Mesendoderm (in vitro differentiated cells): ENCODE measurements around the gene ADAMTS17.

Experiments used
- DNase-seq: peaks from one replicate; pipeline ENCODE4 v3.0.0; 2013
- H2AK5ac ChIP-seq: 2 replicates; pipeline ENCODE4 v1.6.1; 2013; ENCODE audit warnings: low read length, inconsistent platforms
- H2BK120ac ChIP-seq: 2 replicates; pipeline ENCODE4 v1.6.1; 2013; ENCODE audit warnings: low read depth, mild to moderate bottlenecking, low read length, moderate library complexity, mixed read lengths
- H2BK15ac ChIP-seq: replicated peaks from 2 replicates; pipeline ENCODE4 v1.6.1; 2013; ENCODE audit warnings: low read depth, mild to moderate bottlenecking, moderate library complexity
- H2BK5ac ChIP-seq: 2 replicates; pipeline ENCODE4 v1.6.1; 2013; ENCODE audit warnings: low read length, inconsistent platforms
- H3K18ac ChIP-seq: 2 replicates; pipeline ENCODE4 v1.6.1; 2013; ENCODE audit warnings: mild to moderate bottlenecking, low read length, mixed read lengths
- H3K23ac ChIP-seq: one replicate; pipeline ENCODE4 v1.6.1; 2013; ENCODE audit warnings: low read length
- H3K27ac ChIP-seq: 2 replicates; pipeline ENCODE4 v1.5.1; 2013; ENCODE audit warnings: low read depth, mild to moderate bottlenecking, inconsistent platforms, low read length, moderate library complexity
- H3K27me3 ChIP-seq: 2 replicates; pipeline ENCODE4 v1.6.1; 2013; ENCODE audit warnings: low read length, control low read depth, mild to moderate bottlenecking, inconsistent platforms; ENCODE audit not compliant: insufficient read depth, poor library complexity
- H3K36me3 ChIP-seq: 2 replicates; pipeline ENCODE4 v1.6.1; 2013; ENCODE audit warnings: low read length, inconsistent platforms; ENCODE audit not compliant: control insufficient read depth, insufficient read depth
- H3K4ac ChIP-seq: one replicate; pipeline ENCODE4 v1.6.1; 2013; ENCODE audit warnings: low read depth, mild to moderate bottlenecking, low read length, moderate library complexity
- H3K4me1 ChIP-seq: 2 replicates; pipeline ENCODE4 v1.6.1; 2013; ENCODE audit warnings: low read depth, low read length, inconsistent platforms; ENCODE audit not compliant: control insufficient read depth
- H3K4me2 ChIP-seq: 2 replicates; pipeline ENCODE4 v1.6.1; 2013; ENCODE audit warnings: low read length
- H3K4me3 ChIP-seq: 2 replicates; pipeline ENCODE4 v1.5.1; 2013; ENCODE audit warnings: mild to moderate bottlenecking, low read length
- H3K56ac ChIP-seq: one replicate; pipeline ENCODE4 v1.6.1; 2013; ENCODE audit warnings: low read length
- H3K79me1 ChIP-seq: 2 replicates; pipeline ENCODE4 v1.6.1; 2013; ENCODE audit warnings: low read length, inconsistent platforms
- H3K79me2 ChIP-seq: 2 replicates; pipeline ENCODE4 v1.6.1; 2013; ENCODE audit warnings: mild to moderate bottlenecking, low read length; ENCODE audit not compliant: control insufficient read depth, insufficient read depth
- H3K9ac ChIP-seq: 2 replicates; pipeline ENCODE4 v1.6.1; 2013; ENCODE audit warnings: low read length, inconsistent platforms
- H4K5ac ChIP-seq: one replicate; pipeline ENCODE4 v1.6.1; 2013; ENCODE audit warnings: low read length
- H4K8ac ChIP-seq: one replicate; pipeline ENCODE4 v1.6.1; 2013; ENCODE audit warnings: low read depth, mild to moderate bottlenecking, control low read depth, low read length, moderate library complexity
- WGBS: extraction: QIAGEN DNeasy Blood & Tissue Kit; methylation state at CpG from one replicate; pipeline ENCODE4 v1.1.7; 2013; ENCODE audit warnings: low lambda C conversion rate, missing lambda C conversion rate; ENCODE audit not compliant: insufficient coverage; ENCODE audit errors: extremely low coverage; 5-methylcytosine and 5-hydroxymethylcytosine counted together

The ADAMTS17 gene

DNA sequence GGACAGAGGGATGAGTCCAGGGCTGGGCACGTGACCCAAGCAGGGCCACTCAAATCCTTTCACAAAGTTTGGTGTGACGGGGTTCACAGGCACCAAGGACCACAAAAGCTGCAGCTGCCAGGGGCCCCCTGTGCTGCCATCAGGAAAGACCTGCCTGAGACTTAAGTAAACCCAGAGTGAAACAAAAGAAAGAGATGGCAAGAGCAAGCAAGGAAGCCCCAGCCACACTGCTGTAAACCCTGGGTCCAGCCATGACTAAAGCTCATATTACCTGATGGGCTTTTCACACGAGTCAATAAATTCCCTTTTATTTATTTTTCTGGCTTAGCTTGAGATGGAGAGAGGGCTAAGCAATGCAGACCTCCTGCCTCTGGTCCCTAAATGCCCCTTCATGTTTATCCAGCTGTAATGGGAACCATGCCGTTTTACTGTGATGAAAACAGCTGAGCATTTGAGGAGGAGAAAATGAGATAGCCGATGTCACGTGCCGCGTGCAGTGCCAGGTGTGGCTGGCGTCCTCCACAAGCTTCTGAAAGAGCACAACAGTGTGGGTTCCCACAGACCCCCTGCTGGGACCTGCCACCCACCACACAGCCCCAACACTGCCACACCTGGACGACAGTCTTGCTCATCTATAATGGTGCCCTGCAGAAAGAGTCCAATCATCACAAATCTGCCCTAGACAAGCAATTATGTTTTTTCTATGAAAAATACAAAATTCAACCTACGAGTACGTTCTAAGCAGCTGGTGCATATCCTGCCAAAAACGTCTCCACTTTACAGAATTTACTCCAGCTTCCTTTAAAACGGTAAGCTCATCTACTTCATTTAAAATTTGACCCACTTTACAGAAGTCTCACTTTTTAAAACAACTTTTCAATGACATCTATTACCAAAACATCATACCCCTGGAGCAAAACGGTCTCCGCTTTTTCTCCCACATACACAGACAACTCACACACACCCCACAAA, 34.2 kb downstream of the ADAMTS17 start:
- no peaks in the 10 kb centered on the region for H3K79me2 ChIP-seq
- H2AK5ac ChIP-seq = no peak overlapping the region
- H2BK120ac ChIP-seq = no peak overlapping the region
- H3K27me3 ChIP-seq = no peaks in the 10 kb centered on the region
- no peaks in the 10 kb centered on the region for H3K4me1 ChIP-seq
- no peak overlapping the region for H3K4ac ChIP-seq
- no peaks in the 10 kb centered on the region for H3K36me3 ChIP-seq
- DNase-seq = no peak
- H2BK15ac ChIP-seq = no peak overlapping the region
- H2BK5ac ChIP-seq = no peak overlapping the region
- H4K5ac ChIP-seq = no peak overlapping the region
- no CpG with 5 or more reads among the region's 16 CpGs for WGBS
- H3K56ac ChIP-seq = no peak overlapping the region
- H3K27ac ChIP-seq = no peak overlapping the region
- H3K18ac ChIP-seq = no peak overlapping the region
- no peak overlapping the region for H4K8ac ChIP-seq
- no peak overlapping the region for H3K23ac ChIP-seq
- no peak overlapping the region for H3K4me3 ChIP-seq
- H3K9ac ChIP-seq = no peak overlapping the region
- no peaks in the 10 kb centered on the region for H3K79me1 ChIP-seq
- no peak overlapping the region for H3K4me2 ChIP-seq

DNA sequence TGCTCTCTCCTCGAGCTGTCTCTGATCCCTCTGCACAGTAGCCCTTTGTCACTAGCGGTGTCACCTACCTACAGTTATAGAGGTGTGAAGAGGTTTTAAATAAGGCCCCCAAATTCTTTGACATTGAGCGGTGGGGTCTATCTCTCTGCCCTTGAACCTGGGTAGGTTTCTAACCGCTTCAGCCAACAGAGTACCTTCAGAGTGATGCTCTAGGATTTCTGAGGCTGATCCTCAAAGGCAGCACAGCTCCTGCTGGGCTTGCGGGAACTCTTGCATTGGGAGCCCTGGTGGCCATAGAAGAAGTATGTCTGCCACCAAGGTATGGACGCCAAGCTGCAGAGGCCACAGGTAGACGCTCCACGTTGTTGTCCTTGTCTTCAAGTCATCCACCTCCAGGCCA, 35.7 kb downstream of the ADAMTS17 start:
- Histone ChIP-seq H3K27ac (no peak overlapping the region), H3K23ac (no peak overlapping the region), H3K27me3 (no peaks in the 10 kb centered on the region), H3K18ac (no peak overlapping the region), H2AK5ac (no peak overlapping the region), H3K4me1 (no peaks in the 10 kb centered on the region), H3K36me3 (no peaks in the 10 kb centered on the region), H4K8ac (no peak overlapping the region), H2BK120ac (no peak overlapping the region), H2BK5ac (no peak overlapping the region), H3K4me2 (no peak overlapping the region), H3K79me1 (no peaks in the 10 kb centered on the region), H3K56ac (no peak overlapping the region), H3K4me3 (no peak overlapping the region), H3K4ac (no peak overlapping the region), H3K79me2 (no peaks in the 10 kb centered on the region), H2BK15ac (no peak overlapping the region), H4K5ac (no peak overlapping the region), H3K9ac (no peak overlapping the region)
- no CpG with 5 or more reads among the region's 8 CpGs for WGBS
- no peak for DNase-seq

DNA sequence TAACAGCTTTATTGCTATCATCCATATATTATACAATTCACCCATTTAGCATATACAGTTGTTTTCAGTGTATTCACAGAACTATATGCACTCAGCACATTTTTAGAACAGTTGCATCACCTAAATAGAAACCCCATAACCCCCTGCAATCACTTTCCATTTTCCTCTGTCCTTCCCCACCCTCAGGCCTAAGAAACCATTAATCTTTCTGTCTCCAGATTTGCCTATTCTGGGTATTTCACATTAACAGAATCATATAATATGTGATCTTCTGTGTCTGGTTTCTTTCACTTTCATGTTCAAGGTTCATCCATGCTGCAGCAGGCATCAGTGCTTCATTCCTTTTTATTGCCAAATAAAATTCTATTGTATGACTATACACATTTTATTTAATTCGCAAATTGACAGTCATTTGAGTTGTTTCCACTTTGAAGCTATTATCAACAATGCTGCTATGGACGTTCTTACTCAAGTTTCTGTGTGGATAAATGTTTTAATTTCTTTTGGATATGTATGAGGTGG, 39.8 kb downstream of the ADAMTS17 start:
- Histone ChIP-seq H2AK5ac (no peak overlapping the region), H3K79me2 (no peaks in the 10 kb centered on the region), H3K27me3 (no peaks in the 10 kb centered on the region), H2BK5ac (no peak overlapping the region), H3K56ac (no peak overlapping the region), H3K36me3 (no peaks in the 10 kb centered on the region), H4K5ac (no peak overlapping the region), H3K4ac (no peak overlapping the region), H3K27ac (no peak overlapping the region), H3K4me2 (no peak overlapping the region), H2BK15ac (no peak overlapping the region), H3K79me1 (no peaks in the 10 kb centered on the region), H3K9ac (no peak overlapping the region), H3K23ac (no peak overlapping the region), H3K4me1 (no peaks in the 10 kb centered on the region), H2BK120ac (no peak overlapping the region), H4K8ac (no peak overlapping the region), H3K4me3 (no peak overlapping the region), H3K18ac (no peak overlapping the region)
- no peak for DNase-seq
- no CpG with 5 or more reads among the region's 2 CpGs for WGBS

DNA sequence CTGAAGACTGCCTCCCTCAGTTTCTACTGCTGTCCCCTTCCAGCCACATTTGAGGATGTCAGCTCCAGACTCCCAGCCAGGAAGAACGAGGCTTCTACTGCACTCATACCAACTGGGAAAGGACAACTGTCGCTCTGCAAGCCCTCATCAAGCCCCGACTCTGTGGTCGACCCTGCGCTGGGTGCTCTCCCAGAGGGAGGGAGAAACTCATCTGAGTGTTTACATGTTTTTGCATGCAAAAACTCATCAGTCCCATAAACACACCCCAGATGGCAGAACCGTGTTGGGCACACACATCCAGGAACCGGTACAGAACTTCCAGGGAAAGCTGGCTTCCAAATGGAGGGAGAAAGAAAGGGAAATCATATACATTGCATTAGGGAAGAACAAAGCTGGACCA, 43.5 kb downstream of the ADAMTS17 start:
- H3K4me3 ChIP-seq = no peak overlapping the region
- no peak overlapping the region for H3K23ac ChIP-seq
- no peaks in the 10 kb centered on the region for H3K4me1 ChIP-seq
- no peak overlapping the region for H3K4ac ChIP-seq
- no peak overlapping the region for H2BK120ac ChIP-seq
- H3K27me3 ChIP-seq = no peaks in the 10 kb centered on the region
- no peaks in the 10 kb centered on the region for H3K36me3 ChIP-seq
- H3K79me2 ChIP-seq = no peaks in the 10 kb centered on the region
- DNase-seq = no peak
- no peak overlapping the region for H2BK5ac ChIP-seq
- no peak overlapping the region for H4K5ac ChIP-seq
- no peak overlapping the region for H3K9ac ChIP-seq
- no peak overlapping the region for H2BK15ac ChIP-seq
- H2AK5ac ChIP-seq = no peak overlapping the region
- no peak overlapping the region for H3K56ac ChIP-seq
- no peak overlapping the region for H4K8ac ChIP-seq
- no CpG with 5 or more reads among the region's 7 CpGs for WGBS
- H3K18ac ChIP-seq = no peak overlapping the region
- no peaks in the 10 kb centered on the region for H3K79me1 ChIP-seq
- H3K4me2 ChIP-seq = no peak overlapping the region
- H3K27ac ChIP-seq = no peak overlapping the region

DNA sequence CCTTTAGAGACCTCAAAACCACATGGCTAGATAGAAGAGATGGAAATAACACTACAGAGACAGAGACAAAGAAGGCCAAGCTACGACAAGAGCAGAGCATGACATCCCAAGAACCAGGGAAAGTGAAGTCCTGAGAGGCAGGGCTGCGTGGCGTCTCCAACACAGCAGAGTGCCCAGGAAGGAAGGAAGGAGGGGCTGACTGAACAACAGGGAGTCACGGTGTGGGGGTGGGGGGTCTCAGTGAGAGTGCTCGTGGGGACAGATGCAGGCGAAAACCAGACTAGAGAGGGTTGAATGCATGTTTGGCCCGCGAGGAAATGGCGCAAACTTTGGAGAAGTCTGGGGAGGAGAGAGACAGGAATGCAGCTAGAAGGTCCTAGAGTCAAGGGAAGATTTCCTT, 44.0 kb downstream of the ADAMTS17 start:
- H2BK120ac ChIP-seq = no peak overlapping the region
- H3K27ac ChIP-seq = no peak overlapping the region
- no peak for DNase-seq
- no peak overlapping the region for H2BK15ac ChIP-seq
- no peak overlapping the region for H2AK5ac ChIP-seq
- H3K79me2 ChIP-seq = no peaks in the 10 kb centered on the region
- no peaks in the 10 kb centered on the region for H3K4me1 ChIP-seq
- H3K4me2 ChIP-seq = no peak overlapping the region
- no peak overlapping the region for H2BK5ac ChIP-seq
- H3K79me1 ChIP-seq = no peaks in the 10 kb centered on the region
- H3K9ac ChIP-seq = no peak overlapping the region
- WGBS = no CpG with 5 or more reads among the region's 9 CpGs
- H3K4me3 ChIP-seq = no peak overlapping the region
- H3K23ac ChIP-seq = no peak overlapping the region
- H3K4ac ChIP-seq = no peak overlapping the region
- H4K5ac ChIP-seq = no peak overlapping the region
- no peak overlapping the region for H4K8ac ChIP-seq
- H3K36me3 ChIP-seq = no peaks in the 10 kb centered on the region
- H3K18ac ChIP-seq = no peak overlapping the region
- H3K56ac ChIP-seq = no peak overlapping the region
- no peaks in the 10 kb centered on the region for H3K27me3 ChIP-seq
